T-cell (primary cell): ENCODE measurements around the gene TPPP3. TPM values are rescaled to one million over a fixed set of nuclear protein-coding genes. Genes with fewer than 3 reads are reported as not detected.

Experiments used
- ATAC-seq, 4 experiments: fragments of 200-7000 bp in 3 of 4; fragments of 150-1000 bp in 1 of 4; cut with Tn5 transposase; replicated peaks in 1 of 4; 1 replicate in 3 of 4; 2 replicates in 1 of 4; pipeline ENCODE4 v1.10.0; 2021; ENCODE audit warnings: moderate library complexity in 3 of 4, mild to moderate bottlenecking in 2 of 4, moderate number of reproducible peaks in 1 of 4
- CTCF ChIA-PET, 2 donors: fragments of 300-600 bp; sonication (Branson Sonifier 250); formaldehyde crosslinking; loops; one replicate each; lab custom pipeline; 2022; ENCODE audit warnings: antibody characterized with exemption in 2 of 2; lab: Charles Lee
- POLR2A ChIA-PET, 2 donors: fragments of 300-600 bp; sonication (Branson Sonifier 250); formaldehyde crosslinking; loops; one replicate each; lab custom pipeline; 2022; ENCODE audit warnings: antibody characterized with exemption in 2 of 2; lab: Charles Lee
- DNase-seq, 35 experiments: peaks; one replicate each; pipeline versions ENCODE4 v3.0.0 to v3.0.0-alpha.2; 2013 to 2023
- H3K27ac ChIP-seq: one replicate; pipeline ENCODE4 v1.5.1; 2013; ENCODE audit warnings: low read length
- H3K27me3 ChIP-seq, 2 experiments: replicated peaks in 1 of 2; 1 replicate in 1 of 2; 2 replicates in 1 of 2; pipeline versions ENCODE4 v1.6.1 to v1.7.0; 2013; ENCODE audit warnings: low read length in 1 of 2, mixed read lengths in 1 of 2; ENCODE audit not compliant: control insufficient read depth in 2 of 2, insufficient read depth in 2 of 2; ENCODE audit errors: extremely low read depth in 1 of 2
- H3K36me3 ChIP-seq, 2 donors: 1 replicate in 1 of 2; 2 replicates in 1 of 2; pipeline versions ENCODE4 v1.6.1 to v1.7.0; 2013; ENCODE audit warnings: low read length in 1 of 2; ENCODE audit not compliant: control insufficient read depth in 2 of 2, insufficient read depth in 1 of 2; ENCODE audit errors: extremely low read depth in 1 of 2
- H3K4me1 ChIP-seq, 2 experiments: 1 replicate in 1 of 2; 2 replicates in 1 of 2; pipeline versions ENCODE4 v1.6.1 to v1.7.0; 2013; ENCODE audit warnings: low read length in 2 of 2, mixed read lengths in 1 of 2; ENCODE audit not compliant: insufficient read depth in 2 of 2, control insufficient read depth in 1 of 2; ENCODE audit errors: extremely low read depth in 1 of 2
- H3K4me3 ChIP-seq, 2 donors: 1 replicate in 1 of 2; 2 replicates in 1 of 2; pipeline versions ENCODE4 v1.5.1 to v1.7.0; 2013; ENCODE audit warnings: mild to moderate bottlenecking in 2 of 2, low read length in 1 of 2, moderate library complexity in 1 of 2; ENCODE audit not compliant: control insufficient read depth in 1 of 2; ENCODE audit errors: extremely low read depth in 1 of 2
- H3K9me3 ChIP-seq: 2 replicates; pipeline ENCODE4 v1.7.0; 2013
- H3K27ac Mint-ChIP-seq, 2 donors: one replicate each; pipeline ENCODE4 v1.8.0; 2020 to 2021; ENCODE audit warnings: mild to moderate bottlenecking in 2 of 2, mixed read lengths in 2 of 2
- H3K27me3 Mint-ChIP-seq, 2 donors: one replicate each; pipeline ENCODE4 v1.8.0; 2021 to 2022; ENCODE audit warnings: mixed read lengths in 2 of 2
- H3K36me3 Mint-ChIP-seq: one replicate; pipeline ENCODE4 v1.8.0; 2021; ENCODE audit warnings: mixed read lengths
- H3K4me1 Mint-ChIP-seq, 3 donors: one replicate each; pipeline ENCODE4 v1.8.0; 2020 to 2022; ENCODE audit warnings: mixed read lengths in 3 of 3, mild to moderate bottlenecking in 1 of 3
- H3K4me3 Mint-ChIP-seq, 3 donors: one replicate each; pipeline ENCODE4 v1.8.0; 2020 to 2022; ENCODE audit warnings: mild to moderate bottlenecking in 3 of 3, mixed read lengths in 3 of 3, moderate library complexity in 3 of 3
- H3K9me3 Mint-ChIP-seq, 3 donors: one replicate each; pipeline ENCODE4 v1.8.0; 2020 to 2022; ENCODE audit warnings: mixed read lengths in 3 of 3
- WGBS: methylation state at CpG from one replicate; pipeline ENCODE4 v1.1.5; 2013; ENCODE audit warnings: missing lambda C conversion rate; ENCODE audit not compliant: insufficient coverage; 5-methylcytosine and 5-hydroxymethylcytosine counted together
- total RNA-seq, 35 experiments: library from RNA in 6 of 35; stranded (reverse) in 6 of 35; fragments of 120-200 nt in 1 of 35; gene quantifications; one replicate each; pipeline versions ENCODE4 v1.2.1 to v1.2.4 and lab custom pipeline; 2013 to 2026

The TPPP3 gene
- total RNA-seq, 5 donors from 2014 or later (not counting 1 experiment from before 2014, with no cell fraction given): 0.18 to 0.23 TPM; not detected in 3

DNA sequence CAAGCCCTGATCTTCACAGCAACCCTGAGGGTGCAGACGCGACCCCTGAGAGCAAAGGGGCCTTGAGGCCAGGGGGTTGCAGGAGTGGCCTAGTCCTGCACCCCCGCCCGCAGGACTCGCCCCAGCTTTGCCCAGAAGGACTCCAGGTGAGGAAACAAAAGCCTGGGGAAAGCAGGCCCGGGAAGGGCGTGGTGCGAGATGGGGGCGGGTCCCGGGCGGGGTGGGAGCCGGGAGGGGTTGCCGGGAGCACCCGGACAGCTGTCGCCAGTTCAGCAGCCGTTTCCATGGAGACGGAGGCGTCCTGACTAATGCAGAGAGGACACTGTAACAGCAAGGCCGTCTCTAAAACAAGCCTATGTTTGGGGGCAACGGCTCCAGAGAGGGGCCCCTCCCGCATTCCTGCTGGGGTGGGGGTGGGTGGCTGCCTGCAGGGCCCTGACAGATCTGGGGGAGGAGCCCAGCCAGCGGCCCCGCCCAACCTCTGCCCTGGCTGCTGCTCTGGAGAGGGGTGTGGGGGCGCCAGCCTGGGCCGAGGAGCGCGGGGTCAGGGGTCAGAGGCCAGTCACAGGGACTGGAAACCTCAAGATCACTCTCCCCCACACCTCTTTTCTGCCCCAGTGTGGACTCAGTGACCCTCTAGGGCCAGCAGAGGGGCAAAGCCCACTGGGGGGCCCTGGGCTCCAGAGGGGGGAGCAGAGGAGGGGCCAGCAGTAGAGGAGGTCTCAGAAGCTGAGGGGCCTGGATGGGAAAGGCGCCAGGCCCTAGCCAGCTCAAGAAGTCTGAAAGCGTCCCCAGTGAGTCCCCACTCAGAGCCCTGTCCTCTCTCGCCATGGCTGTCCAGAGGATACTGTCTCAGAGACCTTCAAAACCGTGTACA, 3.1 kb upstream of the TPPP3 start:
- POLR2A ChIA-PET: no interaction called here
- CTCF ChIA-PET: no interaction called here
- DNase-seq (no peak), ATAC-seq (no peak)
- no peak overlapping the region for H3K27ac ChIP-seq
- Mint-ChIP-seq H3K36me3 (no peaks in the 10 kb centered on the region), H3K9me3 (no peaks in the 10 kb centered on the region), H3K4me1 (peaks cover 7 to 8% (median 8%) of the 10 kb centered on the region in 3 donors), H3K27me3 (peaks cover 32 to 42% of the 10 kb centered on the region in 2 donors), H3K4me3 (no peak overlapping the region), H3K27ac (no peak overlapping the region)
- peaks cover 0 to 90% of the 10 kb centered on the region in 2 experiments for H3K27me3 ChIP-seq
- H3K4me1 ChIP-seq: peaks cover 0 to 27% of the 10 kb centered on the region in 2 experiments
- no peak overlapping the region for H3K4me3 ChIP-seq
- no peaks in the 10 kb centered on the region for H3K9me3 ChIP-seq
- no peaks in the 10 kb centered on the region for H3K36me3 ChIP-seq
- 80% methylated on average over 24 of the region's 31 CpGs for WGBS

DNA sequence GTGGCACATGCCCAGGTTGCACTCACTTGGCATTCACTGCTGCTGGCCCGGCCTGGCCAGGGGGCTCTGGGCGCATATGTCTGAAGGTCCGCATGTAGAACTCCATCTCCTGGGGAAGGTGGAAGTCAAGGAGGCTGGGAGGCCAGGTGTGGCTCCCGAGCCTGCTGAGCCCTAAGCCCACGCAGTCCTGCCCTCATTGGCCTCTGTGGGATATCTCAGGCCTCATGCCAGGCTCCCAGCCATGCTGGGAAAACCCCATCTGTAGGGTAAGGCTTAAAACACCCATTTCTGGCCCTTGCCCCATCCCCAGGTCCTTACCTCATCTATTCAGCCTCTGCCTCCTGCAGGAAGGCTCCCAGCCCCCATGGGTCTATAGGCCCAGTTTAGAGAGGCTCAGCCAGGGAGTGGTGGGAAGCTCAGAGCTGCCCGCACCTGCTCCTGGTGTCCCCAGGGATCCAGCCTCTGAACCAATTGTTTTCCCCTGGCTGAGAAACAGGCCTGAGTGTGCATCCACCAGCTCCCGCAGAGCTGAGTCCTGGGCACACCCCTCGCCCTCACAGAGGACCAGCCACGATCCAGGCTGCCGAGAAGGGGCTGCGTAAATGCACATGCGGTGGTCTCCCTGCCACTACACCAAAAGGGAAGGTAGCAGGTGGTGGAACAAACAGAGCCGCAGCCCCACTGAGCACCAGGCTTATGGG, 2.3 kb upstream of the TPPP3 start:
- Histone ChIP-seq H3K27me3 (peaks cover 0 to 90% of the 10 kb centered on the region in 2 experiments), H3K36me3 (no peaks in the 10 kb centered on the region), H3K9me3 (no peaks in the 10 kb centered on the region), H3K27ac (no peak overlapping the region), H3K4me3 (no peak overlapping the region), H3K4me1 (peaks cover 0 to 27% of the 10 kb centered on the region in 2 experiments)
- ATAC-seq (no peak), DNase-seq (no peak)
- 87% methylated on average over 12 of the region's 13 CpGs for WGBS
- Mint-ChIP-seq H3K36me3 (no peaks in the 10 kb centered on the region), H3K27ac (no peak overlapping the region), H3K27me3 (peaks cover 32 to 46% of the 10 kb centered on the region in 2 donors), H3K9me3 (no peaks in the 10 kb centered on the region), H3K4me3 (peak overlapping the region in 1 of 3 donors; percentile 24), H3K4me1 (peaks cover 7 to 8% (median 8%) of the 10 kb centered on the region in 3 donors)
- CTCF ChIA-PET: no interaction called here
- POLR2A ChIA-PET: no interaction called here

DNA sequence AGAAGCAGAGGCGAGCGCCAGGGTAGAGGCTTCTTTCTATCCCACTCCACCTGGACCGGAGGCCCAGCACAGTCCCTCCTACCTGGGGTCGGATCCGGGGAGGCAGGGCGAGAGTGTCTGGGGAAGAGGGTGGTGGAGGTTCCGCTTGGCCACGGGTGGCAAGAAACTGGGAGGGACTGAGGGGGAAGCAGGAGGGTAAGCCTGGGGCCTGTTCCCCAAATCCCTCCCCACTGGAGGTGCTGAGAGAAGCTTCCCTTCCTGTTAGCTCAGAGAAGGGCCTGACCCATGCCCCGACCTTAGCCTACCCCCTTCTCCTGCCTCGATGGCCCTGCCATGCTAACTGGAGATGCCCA, 1.8 kb upstream of the TPPP3 start:
- H3K27me3 ChIP-seq: peaks cover 0 to 85% of the 10 kb centered on the region in 2 experiments
- H3K36me3 Mint-ChIP-seq: no peaks in the 10 kb centered on the region
- H3K27ac ChIP-seq: no peak overlapping the region
- no peaks in the 10 kb centered on the region for H3K9me3 ChIP-seq
- H3K4me3 Mint-ChIP-seq: peak overlapping the region in 1 of 3 donors; percentile 24
- peaks cover 7 to 8% (median 8%) of the 10 kb centered on the region in 3 donors for H3K4me1 Mint-ChIP-seq
- no peak for DNase-seq
- H3K4me1 ChIP-seq: peaks cover 0 to 27% of the 10 kb centered on the region in 2 experiments
- POLR2A ChIA-PET: no interaction called here
- peaks cover 32 to 46% of the 10 kb centered on the region in 2 donors for H3K27me3 Mint-ChIP-seq
- ATAC-seq: no peak
- CTCF ChIA-PET: no interaction called here
- H3K27ac Mint-ChIP-seq: no peak overlapping the region
- no peak overlapping the region for H3K4me3 ChIP-seq
- WGBS: 71% methylated on average over 2 of the region's 10 CpGs
- no peaks in the 10 kb centered on the region for H3K9me3 Mint-ChIP-seq
- H3K36me3 ChIP-seq: no peaks in the 10 kb centered on the region

DNA sequence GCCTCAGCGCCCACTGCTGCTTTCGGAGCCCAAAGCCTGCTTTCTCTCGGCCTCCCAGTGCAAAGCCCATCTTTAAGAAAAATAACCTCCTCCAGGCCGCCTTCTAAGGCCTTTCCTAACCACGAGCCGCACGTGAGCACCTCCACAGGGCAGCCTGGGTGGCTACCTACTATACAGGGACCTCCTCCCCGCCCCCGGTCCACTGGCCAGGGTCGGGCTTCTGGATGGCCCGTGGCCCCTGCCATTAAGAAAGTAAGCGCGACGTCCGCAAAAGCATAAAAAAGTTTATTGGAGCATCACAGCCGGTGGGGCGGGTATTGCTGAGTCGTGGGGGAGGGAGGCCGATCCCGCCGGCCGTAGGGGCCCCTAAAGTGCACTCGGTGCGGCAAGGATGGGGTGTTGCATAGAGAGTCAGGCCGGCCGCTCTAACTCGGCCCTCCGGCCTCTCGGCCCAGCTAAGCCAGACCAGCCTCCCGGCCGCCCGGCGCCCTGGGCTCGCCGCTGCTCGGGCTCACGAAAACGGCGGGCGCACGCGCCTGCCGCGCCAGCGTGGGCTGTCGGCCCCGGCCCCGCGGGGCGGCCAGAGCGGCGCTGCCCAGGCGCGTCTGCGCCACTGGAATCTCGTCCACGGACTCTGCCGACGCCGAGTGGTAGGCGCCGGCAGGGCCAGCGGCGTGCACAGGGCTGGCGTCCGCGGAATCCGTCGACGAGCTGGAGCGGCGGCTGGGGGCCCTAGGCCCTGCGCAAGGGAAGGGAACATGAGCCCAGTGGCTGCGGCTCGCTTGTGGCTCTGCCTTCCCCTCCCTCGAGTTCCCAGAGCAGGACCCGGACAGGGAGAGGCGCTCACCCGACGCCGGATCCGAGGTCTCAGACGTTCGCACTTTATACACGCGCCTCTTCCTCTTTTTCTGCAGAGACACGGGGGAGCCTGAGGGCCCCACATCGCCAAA, 1.1 kb upstream of the TPPP3 start:
- no peaks in the 10 kb centered on the region for H3K36me3 ChIP-seq
- WGBS: 7% methylated on average over 80 of the region's 88 CpGs

DNA sequence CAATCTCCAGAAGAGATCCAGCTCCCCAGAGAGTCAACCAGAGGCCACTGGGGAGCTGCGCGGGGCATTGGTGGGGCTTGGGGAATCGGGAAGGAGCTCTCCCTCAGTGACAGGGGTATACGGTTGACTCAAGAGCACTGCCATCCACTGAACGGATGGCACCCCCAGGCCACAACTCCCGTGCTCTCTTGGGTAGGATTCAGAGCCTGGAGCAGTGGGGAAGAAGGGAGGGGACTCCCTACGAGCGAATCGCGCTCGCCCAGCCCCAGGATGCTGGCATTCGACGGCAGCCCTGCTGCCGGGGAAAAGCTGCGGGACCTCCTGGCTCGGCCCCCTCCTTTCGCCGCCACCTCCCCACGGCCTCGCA, 473 bp upstream of the TPPP3 start:
- POLR2A ChIA-PET: no interaction called here
- peaks cover 32 to 47% of the 10 kb centered on the region in 2 donors for H3K27me3 Mint-ChIP-seq
- WGBS: 17% methylated on average over 19 of the region's 20 CpGs
- no peaks in the 10 kb centered on the region for H3K9me3 Mint-ChIP-seq
- DNase-seq: no peak
- peaks cover 7 to 8% (median 8%) of the 10 kb centered on the region in 3 donors for H3K4me1 Mint-ChIP-seq
- Histone ChIP-seq H3K4me3 (peak overlapping the region in 1 of 2 donors; percentile 29), H3K36me3 (no peaks in the 10 kb centered on the region), H3K27me3 (peaks cover 0 to 74% of the 10 kb centered on the region in 2 experiments), H3K4me1 (peaks cover 0 to 22% of the 10 kb centered on the region in 2 experiments), H3K27ac (no peak overlapping the region), H3K9me3 (no peaks in the 10 kb centered on the region)
- peak in 2 of 4 experiments; percentile 18 to 32 for ATAC-seq
- CTCF ChIA-PET: no interaction called here
- H3K27ac Mint-ChIP-seq: no peak overlapping the region
- peak overlapping the region; percentile 47 to 71 (median 50) for H3K4me3 Mint-ChIP-seq
- H3K36me3 Mint-ChIP-seq: no peaks in the 10 kb centered on the region

More for the DNA sequence above, 1.1 kb upstream of the TPPP3 start:
- Histone ChIP-seq H3K4me3 (peak overlapping the region in 1 of 2 donors; percentile 29), H3K27ac (no peak overlapping the region), H3K9me3 (no peaks in the 10 kb centered on the region), H3K4me1 (peaks cover 0 to 25% of the 10 kb centered on the region in 2 experiments), H3K27me3 (peaks cover 0 to 79% of the 10 kb centered on the region in 2 experiments)
- Mint-ChIP-seq H3K27me3 (peaks cover 32 to 47% of the 10 kb centered on the region in 2 donors), H3K36me3 (no peaks in the 10 kb centered on the region), H3K9me3 (no peaks in the 10 kb centered on the region), H3K4me3 (peak overlapping the region; percentile 47 to 71 (median 50)), H3K27ac (no peak overlapping the region), H3K4me1 (peaks cover 7 to 8% (median 8%) of the 10 kb centered on the region in 3 donors)
- ATAC-seq (peak; percentile 9 to 23 (median 18)), DNase-seq (peak in 2 of 35 experiments; percentile 12)
- ChIA-PET CTCF (no interaction called here), POLR2A (no interaction called here)
